Iris pigment epithelial cell (primary cell): ENCODE results near the gene MEPE.
"Not testable (repeated sequence)": the region's sequence is repeated elsewhere in the genome, so short reads cannot be mapped to it uniquely, and the experiment has no call there.

Experiments
- DNase-seq: peaks from one replicate; pipeline ENCODE4 v3.0.0-alpha.2; 2011; ENCODE audit warnings: low read depth

MEPE gene

DNA sequence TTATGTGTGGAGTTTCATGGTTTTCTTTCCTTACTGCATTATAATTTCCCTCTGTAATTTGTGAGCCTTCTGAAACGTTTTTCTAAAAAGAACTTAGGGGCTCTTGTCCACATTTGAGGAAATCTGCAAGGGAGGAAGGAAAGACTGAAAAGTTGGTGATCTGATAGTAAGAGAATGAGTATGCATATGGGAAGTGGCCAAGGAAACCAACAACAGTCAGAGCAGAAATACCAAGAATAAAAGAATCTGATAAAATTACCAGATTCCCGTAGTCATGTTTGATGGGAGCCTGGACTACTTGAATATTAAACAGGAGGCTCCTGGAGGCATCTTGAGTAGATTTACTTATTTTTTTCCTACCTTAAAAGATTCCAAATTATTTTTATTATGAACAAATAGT is 50.1 kb downstream of the MEPE start:
- DNase-seq: no peak

DNA sequence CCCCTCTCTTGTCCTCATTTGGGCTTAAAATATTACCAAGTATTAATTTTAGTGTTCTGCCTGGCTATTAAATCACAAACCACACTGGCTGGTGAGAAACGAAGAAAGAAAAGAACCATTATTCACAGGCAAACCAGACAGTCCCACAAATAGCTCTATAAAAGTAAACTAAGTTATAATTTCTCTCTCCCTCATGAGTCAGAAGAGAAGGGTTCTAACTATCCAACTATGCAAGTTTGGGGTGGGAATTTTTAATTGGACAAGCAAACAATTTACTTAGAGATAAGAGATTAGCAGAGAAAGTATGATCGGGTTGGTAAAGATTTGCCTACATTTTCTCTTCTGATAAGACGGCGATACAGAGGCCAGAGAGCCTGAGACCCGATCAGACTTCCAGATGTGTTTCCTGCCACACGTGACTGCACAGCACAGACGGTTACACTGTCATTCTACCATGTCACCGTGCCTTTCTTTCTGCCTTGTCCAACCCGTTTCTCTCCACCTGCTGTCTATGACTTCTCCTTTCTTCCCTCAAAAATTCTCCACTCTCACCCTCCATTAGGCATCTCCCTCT is 52.3 kb downstream of the MEPE start:
- DNase-seq: no peak

DNA sequence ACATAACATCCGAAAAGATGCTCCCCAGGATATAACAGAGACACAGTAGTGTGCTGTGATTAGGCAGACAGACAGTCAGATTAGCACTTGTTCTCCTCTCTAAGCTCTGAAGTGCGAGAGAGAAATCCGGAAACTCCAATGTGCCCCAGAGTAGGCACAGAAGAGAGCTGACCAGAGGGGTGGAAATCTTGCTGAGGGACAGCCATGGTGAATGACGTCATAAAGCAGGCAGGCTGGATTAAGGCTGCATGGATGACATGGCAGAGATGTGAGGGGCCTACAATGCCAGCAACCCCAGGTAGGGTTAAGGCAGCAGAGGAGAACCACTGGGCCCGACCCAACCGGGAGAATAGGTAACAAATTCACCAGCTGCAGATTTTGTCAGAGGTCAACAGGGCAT is 53.3 kb downstream of the MEPE start:
- no peak for DNase-seq

DNA sequence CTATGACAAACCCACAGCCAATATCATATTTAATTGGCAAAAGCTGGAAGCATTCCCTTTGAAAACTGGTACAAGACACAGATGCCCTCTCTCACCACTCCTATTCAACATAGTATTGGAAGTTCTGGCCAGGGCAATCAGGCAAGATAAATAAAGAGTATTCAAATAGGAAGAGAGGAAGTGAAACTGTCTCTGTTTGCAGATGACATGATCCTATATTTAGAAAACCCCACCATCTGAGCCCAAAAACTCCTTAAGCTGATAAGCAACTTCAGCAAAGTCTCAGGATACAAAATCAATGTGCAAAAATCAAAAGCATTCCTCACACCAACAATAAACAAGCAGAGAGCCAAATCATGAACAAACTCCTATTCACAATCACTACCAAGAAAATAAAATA is 58.0 kb downstream of the MEPE start:
- DNase-seq: not testable (repeated sequence)

DNA sequence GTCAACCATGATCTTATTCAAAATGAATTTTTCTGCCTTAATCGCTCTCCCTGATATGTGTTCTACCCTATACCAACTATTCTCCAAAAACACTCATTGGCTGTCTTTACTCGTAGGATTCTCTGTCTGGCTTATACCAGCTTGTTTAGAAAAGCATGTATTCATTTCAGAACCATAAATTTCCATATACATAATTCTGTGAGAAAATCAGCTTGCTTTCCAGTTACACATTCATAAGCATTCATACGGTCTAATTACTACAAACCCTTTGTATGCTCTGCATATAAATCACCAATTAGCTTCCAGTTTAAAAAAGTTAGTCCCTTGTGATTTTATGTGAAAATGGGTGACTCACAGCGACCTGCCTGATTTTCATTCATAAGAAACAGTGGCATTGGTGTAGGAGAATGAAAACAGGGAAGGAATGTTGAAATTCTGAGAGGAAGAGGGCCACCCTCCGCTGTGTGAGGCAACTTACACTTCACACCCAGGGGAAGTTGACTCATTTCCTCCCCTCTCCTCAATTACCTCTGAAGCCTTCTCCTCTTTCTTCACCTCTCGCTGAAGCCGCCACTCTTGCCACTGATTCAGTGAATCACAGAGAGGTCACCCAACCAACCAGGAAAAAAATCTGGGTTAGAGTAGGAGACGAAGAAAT is 63.3 kb downstream of the MEPE start:
- peak; percentile 95 for DNase-seq
